GM18868 (cell line): ENCODE measurements around the gene MAPK12.

Source experiments
- ATAC-seq: cut with Tn5 transposase; IDR thresholded peaks from one replicate; pipeline ENCODE4 v1.9.1; 2021; ENCODE audit warnings: mild to moderate bottlenecking, moderate library complexity; ENCODE audit not compliant: unreplicated experiment

Gene MAPK12

DNA sequence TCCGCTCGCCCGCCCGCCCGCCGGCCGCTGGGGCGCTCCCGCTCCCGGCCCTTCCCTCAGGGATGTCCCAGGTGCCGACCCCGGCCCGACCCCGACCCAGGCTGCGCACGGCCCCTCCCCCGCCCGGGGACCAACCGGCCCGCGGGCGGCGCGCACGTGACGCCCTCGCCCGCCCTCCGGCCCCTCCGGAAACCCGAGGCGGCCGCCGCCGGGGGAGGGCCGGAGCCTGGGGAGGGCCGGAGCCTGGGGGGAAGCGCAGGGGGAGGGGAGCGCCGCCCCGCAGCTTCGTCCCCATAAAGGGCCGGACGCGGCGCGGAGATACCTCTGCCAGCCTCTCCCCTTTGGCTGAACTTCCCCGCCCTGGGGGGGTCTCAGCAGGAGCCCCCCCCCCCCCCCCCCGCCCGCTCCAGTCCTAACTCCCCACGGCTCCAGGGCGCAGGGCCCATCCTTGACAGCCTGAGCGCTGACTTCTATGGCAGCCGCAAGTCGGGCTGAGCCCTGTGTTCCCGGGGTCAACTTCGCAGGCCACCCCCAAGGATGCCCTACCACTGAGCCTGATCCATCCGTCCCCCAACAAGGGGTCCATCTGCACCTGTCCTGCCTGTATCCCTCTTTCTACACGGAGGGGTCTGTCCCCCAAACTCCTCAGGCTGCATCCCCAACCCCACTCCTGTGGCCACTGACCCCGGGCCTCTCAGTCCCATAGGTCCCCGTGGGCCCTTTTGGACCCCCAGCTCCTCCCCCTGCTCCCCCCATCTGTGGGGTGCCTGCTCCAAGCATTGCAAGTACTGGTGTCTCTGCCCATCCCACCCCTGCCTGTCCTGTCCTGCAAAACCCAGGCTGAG lies at the start of gene MAPK12:
Gene MAPK12 (minus strand): TSS at position 69 of the 845 bp plus-strand sequence. CDS start 174 bp downstream, outside the sequence.
- ATAC-seq, result no peak

DNA sequence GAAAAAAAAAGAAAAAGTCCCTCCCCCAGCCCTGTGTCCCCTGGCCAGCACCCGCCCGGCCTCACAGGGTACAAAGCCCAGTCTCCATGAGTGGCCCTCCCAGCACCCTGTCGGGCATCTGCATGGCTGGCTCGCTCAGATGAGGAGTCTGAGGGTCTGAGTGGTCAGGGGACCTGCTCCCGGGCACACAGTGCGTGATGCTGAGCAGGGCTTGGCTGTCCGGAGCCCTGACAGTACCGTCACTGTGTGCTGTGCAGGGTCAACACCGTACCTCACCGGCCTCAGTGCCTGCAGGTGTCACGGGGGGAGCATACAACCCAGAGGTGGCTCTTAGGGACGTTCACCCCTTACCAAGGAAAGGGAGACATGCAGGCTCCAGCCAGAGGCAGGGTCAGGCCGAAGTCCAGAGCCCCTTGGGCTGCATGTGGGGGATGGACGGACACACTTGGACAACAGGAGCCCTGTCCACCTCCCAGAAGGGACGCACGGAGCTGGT lies 49.5 kb upstream of the MAPK12 start:
- ATAC-seq, result no peak

GRCh38 chr22:50310031-50310722 lies 48.7 kb upstream of the MAPK12 start:
- ATAC-seq, result no peak

- ATAC-seq, result no peak
These were observed 48.1 kb upstream of the MAPK12 start for GRCh38 chr22:50309601-50309991.

DNA sequence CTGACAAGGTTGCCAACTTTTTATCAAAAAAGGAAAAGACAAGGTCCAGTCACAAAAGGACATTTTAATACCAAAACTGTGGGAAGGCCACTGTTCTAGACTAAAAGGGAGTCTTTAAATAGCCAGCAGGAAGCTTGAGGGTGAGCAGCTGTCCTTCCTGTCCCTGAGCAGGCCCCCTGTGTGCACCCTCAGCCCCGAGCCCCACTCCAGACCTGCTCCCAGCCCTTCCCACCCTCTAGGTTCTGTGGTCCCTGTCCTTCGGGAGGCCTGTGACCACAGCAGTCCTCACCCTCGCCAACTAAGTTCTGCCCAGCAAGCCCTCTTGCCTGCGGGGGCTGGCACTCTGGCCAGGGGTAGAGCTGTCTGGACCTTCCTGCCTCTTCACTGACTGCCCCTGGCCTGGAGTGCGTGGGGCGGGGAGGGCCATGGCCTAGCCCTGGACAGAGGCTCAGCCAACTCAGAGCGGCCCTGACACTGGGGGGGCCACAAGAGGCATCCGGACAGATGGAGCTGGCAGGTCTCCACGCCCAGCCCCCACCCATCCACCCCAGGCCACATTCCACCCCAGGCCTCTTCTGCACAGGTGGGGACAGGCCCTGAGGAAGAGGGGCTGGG lies 47.6 kb upstream of the MAPK12 start:
- ATAC-seq, result no peak

DNA sequence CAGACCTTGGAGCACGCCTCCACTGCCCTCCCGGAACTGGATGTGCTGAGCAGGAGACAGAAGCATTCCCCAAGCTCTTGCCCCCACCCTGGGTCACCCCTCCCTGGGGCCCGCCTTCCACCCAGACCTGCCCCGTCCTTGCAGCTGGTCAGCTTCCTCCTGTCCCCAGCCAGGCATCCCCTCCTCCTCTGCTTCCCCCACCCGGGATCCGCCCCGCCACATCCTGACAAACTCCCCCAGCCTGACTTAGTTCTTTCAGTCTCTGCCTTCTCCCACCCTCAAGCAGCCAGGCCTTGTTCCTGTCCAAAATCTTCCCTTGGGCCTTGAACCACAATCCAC lies 47.1 kb upstream of the MAPK12 start:
- no peak for ATAC-seq

GRCh38 chr22:50307890-50308596 lies 46.6 kb upstream of the MAPK12 start:
- ATAC-seq, result no peak

- ATAC-seq, result no peak
These were observed 45.6 kb upstream of the MAPK12 start, which contains the start of gene PLXNB2 for GRCh38 chr22:50306753-50307749. PLXNB2 (minus strand) TSS chr22:50307646; CDS start chr22:50290584, 17,062 bp downstream.

DNA sequence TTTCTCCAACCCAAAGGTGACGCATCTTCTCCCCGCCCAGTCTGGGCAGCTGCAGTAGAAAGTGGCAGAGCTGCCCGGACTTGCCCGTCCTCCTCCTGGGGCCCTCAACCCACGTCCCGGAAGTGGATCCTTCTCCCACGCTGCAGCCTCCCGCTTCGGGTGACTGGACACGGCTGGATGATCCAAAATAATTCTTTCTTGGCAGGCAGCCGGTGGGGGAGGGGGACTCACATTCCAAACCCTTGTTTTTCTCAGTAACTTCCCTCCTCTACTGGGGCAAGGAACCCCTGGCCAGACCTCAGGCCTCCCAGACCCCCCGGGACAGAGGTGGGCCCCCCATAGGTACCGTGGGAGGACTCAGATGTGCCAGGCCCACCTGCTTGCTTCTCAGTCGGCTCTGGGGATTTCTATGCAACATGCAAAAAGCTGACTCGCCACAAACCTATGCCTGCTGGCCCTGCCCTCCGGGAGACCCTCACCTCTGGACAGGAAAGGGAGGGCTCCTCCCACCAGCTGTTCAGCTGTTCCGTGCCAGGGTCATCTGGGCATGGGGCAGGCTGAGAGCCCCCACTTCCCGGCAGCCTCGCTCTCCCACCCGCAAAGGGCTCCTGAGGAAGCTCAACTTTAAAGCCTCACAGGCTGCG lies 44.6 kb upstream of the MAPK12 start:
- ATAC-seq, result no peak

DNA sequence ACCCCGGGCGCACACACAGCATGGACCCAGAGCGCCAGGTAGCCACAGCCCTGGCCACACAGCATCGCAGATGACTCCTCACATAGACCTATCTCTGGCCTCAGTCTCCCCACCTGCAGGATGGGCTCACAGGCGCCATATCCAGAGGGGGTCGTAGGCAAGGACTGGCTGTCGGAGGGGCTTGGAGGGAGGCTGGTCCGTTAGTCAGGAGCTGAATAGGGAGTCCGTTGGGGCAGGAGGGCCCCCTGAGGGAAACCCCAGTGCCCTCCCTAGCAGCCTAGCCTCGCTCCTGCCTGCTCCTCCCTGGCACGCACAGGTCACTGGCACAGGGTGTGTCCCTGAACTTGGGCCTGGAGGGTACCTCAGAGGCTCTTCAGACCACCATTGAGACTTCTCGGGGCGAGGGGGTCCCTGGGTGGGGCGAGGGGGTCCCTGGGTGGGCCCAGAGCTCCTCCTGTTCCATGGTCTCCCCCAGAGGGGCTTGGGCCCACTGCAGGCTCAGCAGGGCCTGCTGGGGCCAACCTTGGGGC lies 44.0 kb upstream of the MAPK12 start:
- ATAC-seq, result no peak

GRCh38 chr22:50304528-50305392 lies 43.3 kb upstream of the MAPK12 start:
- no peak for ATAC-seq

GRCh38 chr22:50303848-50304527 lies 42.5 kb upstream of the MAPK12 start:
- ATAC-seq, result no peak

DNA sequence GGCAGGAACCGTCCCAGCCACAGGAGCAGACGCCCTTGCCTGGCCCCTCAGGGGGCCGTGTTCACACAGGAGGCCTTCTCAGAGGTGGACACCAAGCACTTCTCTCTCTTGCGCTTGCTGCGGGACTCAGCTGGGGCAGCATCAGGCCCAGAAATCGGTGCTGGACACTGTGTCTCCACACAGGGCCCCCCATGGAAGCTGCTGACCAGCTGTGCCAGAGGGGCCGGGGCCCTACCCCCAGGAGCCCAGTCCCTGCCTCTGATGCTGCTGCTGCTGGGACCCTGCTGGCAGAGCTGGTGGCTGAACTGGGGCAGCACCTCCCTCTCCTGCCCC lies 42.0 kb upstream of the MAPK12 start:
- ATAC-seq, result no peak

- ATAC-seq, result no peak
These were observed 41.1 kb upstream of the MAPK12 start for GRCh38 chr22:50302564-50302963.

GRCh38 chr22:50302041-50302541 lies 40.6 kb upstream of the MAPK12 start:
- ATAC-seq, result no peak

- ATAC-seq, result no peak
These were observed 40.1 kb upstream of the MAPK12 start for GRCh38 chr22:50301581-50301991.

DNA sequence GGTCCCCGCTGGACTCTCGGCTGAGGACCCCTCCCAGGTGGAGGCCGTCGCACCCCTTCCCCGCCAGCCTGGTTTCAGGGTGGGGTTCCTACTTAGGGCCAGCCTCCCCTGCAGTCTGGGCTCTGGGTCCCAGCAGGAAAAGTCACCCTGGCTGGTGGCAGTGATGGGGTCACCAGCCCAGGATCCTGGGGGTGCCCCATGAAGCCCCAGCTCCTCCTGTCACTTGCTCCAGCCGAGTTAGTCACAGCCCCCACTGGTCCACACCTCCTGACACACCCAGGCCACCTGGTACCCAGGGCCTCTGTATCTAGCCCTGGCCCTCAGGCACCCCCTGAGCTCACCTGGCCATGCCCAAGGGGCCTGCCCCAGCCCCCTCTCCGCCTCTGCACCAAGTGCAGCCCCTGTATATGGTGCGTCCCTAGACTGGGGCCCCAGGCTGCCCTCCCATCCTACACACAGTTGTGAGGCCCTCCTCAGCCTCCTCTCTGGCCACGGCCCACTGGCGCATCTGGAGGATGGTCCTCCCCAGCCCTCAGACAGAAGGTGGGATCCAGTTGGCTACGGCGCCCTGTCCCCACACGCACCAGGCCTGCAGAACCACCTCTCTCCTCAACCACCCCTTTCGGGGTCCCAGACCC lies 39.3 kb upstream of the MAPK12 start:
- ATAC-seq, result no peak
